Stimulated activated CD4-positive, alpha-beta T cell treated with anti-CD3 and anti-CD28 coated beads, Interleukin-12 subunit alpha, Interleukin-12 subunit beta, amount 100 ng/mL, for 24 hours (primary cell): ENCODE results near the gene MEAF6.
A peak's percentile ranks its signal among the peaks of the same experiment; 100 is the strongest.

ENCODE experiments used
- DNase-seq, 2 experiments: peaks; one replicate each; pipeline ENCODE4 v3.0.0-alpha.2; 2020; ENCODE audit warnings: low read depth in 2 of 2

The MEAF6 gene

DNA sequence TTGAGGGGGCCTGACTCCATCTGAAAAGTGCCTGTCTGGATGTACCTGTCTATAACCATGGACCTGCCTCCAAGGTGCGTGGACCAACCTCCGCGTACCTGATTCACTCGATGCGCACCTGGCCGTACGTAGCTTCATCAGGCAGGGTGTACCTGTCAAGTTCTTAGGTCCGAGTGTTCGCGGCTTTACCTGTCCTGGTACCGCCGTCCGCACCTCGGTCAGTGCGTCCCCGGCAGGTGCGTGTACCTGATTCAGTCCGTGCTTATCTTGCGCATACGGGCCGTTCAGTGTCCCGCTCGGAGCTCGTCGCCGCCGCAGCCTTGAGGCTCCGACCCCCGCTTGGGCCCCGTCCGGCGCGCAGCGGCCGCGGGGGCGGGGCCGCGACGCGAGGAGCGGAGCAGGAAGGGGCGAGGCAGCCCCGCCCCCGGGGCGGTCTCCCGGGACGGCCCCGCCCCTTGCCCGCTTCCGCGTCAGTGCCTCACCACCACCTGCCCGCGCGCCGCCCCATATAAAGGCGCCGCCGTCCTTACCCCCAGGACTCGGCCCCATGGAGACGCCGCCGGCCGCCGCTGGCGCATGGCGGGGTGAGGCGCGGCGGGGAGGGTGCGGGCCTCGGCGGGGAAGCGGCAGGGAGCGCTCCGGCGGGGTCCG is 40.4 kb downstream of the MEAF6 start, which contains the start of gene ZC3H12A:
Gene ZC3H12A, plus strand, starts transcription at position 535 of the 651 bp plus-strand sequence. CDS start 917 bp downstream, outside the sequence.
- DNase-seq = peak; percentile 76 to 88

DNA sequence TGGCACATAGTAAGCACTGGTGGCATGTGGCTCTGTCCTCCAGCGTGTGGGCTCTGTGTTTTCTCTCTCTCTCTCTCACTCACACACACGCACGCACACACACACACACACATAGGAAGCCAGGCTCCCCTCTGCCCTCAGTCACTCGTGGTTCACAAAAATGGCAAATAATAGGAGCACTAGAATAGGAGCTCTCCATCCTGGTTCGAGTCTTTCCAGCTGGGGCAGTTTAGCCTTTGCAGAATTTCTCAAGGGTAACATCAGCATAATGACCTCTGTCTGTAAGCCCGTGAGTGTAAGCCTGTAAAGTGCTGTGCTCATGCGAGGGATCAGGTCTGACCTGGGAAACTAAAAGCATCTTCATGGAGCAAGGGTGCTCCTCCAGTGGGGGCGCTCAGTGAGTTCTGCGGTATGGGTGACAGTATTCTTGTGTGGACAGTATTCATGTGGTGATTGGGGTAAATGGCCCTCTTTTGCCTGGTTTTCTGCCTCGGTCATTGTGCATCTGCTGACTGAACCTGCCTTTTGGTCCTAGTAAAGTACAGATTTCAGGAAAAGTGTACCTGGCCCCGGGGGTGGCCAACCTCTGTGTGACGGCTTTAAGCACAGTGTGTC is 41.0 kb downstream of the MEAF6 start:
- DNase-seq = no peak

DNA sequence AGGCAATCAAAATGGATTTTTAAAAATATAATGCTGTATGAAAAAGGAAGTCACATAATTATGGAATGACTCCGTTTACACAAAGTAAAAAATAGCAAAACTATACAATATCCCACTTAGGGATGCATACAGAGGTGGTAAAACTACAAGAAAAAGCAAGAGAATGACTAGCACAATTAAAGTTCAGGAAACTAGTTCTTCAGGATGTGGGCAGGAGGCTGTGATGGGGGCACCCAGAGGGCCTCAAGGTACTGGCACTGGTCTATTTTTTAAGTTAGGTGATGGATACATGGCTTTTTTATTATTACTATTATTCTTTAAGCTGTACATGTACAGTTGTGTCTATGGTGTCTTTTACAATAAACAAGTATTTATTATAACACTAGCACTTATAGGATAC is 41.6 kb downstream of the MEAF6 start:
- DNase-seq = no peak

DNA sequence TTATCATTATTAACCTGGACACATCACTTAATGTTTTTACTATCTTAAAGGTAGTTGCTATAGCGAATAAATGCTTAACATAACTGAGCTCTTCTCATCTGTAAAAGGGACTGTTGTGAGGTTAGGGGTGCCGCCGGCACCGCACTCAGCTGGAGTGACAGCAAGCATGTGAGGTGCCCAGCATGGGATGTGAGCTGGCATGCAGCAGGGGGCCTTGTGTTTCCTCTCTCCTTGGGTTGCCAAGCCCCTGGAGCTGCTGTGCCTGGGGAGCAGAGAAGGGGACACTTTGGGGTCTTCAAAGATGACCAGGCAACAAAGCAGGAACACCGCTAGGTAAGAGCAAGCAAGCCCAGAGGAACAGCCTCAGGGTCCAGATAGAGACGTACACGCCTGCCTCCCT is 42.3 kb downstream of the MEAF6 start:
- DNase-seq = no peak

DNA sequence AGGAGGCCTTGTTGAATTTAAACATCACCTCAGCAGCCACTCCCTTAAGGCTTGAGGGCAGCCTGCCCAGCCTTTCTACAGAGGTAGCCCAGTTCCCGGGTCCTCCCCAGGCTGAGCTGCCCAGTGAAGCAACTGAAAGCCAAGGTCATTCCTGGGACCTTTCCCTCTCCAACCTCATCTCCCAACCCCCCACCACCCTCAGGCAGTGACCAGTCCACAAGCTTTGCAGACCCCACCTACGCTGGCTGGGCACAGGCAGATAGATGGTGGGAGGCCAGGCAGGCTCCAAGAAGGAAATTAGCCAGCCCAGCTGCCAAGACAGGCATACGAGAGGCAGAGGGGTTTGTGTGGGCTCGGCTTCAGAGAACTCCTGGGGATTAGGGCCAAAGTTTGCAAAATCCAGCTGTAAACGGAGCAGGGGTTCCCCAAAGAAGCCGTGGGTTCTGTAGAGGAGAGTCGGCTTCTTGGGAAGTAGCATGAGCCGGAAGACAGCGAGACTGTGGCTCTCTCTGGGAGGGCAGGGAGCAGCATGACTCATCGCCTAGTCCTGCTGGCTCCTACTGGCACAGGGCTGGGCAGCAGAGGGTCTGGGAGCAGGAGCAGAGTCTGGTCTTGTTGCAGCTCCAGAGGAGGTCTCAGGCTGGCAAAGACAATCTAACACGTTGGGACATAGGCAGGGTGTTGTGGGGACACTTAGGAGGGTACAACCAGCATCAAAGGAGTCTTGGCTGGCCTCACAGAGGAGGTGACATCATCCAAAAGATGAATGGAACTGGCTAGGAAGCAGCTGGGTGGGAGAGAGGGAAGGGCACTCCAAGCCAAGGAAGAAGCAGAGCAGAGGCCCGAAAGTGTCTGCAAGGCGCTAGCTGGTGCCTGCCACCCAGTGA is 43.0 kb downstream of the MEAF6 start:
- DNase-seq = no peak

DNA sequence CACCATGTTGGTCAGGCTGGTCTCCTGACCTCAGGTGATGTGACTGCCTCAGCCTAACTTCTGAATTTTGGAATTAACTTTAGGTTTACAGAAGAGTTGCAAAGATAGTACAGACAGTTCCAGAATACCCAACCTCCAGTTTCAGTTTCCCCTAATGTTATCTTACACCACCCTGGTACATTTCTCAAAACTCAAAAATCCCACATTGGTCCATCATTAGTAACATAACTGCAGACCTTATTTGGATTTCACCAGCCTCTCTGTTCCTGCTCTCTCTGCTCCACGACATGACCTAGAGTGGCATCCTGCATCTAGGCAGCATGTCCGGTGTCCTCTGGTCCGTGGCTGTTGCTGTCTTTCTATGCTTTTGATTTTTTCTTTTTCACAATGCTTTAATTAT is 45.2 kb downstream of the MEAF6 start:
- no peak for DNase-seq

DNA sequence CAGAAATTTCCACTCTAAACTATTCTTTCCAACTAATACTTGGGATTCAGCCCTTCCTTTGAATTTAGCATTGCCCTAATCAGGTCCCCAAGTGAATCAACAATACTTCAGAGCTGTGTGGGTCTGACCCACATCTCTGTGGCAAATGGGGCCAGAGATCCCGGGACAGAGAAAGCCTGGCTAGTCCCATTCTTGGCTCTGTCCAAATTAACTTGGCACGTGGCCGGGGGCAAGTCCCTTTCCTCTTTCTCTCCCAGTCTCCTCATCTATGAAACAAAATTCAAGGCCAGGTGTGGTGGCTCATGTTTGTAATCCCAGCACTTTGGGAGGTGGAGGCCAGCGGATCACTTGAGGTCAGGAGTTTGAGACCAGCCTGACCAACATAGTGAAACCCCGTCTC is 46.5 kb downstream of the MEAF6 start:
- no peak for DNase-seq

DNA sequence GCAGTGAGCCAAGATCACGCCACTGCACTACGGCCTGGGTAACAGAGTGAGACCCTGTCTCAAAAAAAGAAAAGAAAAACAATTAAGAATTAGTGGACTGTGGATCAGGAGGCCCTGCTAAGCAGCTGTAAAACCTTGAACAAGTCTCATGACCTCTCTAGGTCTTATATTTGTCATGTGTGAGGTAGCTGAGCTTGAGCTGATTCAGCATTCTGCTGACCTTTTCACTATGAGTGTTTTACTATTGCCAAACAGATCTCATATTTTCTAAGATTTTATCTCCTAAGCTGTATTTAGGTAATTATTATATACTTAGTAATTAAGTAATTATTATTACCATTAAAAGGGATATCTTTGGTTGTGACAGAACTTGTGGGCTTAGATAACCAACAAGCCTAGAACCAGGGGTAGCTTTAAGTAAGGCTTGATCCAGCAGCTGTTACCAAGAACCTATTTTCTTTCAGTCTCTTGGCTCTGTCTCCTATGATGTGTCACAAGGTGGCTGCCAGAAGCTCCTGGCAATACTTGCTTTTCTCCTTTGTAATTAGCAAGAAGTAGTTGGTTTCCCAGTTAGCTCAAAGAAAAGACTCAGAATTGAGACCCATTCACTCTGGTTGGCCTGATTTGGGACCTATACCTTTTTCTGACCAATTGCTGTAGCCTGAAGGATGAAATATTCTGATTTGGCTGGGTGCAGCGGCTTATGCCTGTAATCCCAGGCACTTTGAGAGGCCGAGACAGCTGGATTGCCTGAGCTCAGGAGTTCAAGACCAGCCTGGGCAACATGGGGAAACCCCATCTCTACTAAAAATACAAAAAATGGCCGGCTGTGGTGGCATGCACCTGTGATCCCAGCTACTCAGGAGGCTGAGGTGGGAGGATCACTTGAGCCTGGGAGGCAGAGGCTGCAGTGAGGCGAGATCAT is 48.7 kb downstream of the MEAF6 start:
- DNase-seq = no peak

DNA sequence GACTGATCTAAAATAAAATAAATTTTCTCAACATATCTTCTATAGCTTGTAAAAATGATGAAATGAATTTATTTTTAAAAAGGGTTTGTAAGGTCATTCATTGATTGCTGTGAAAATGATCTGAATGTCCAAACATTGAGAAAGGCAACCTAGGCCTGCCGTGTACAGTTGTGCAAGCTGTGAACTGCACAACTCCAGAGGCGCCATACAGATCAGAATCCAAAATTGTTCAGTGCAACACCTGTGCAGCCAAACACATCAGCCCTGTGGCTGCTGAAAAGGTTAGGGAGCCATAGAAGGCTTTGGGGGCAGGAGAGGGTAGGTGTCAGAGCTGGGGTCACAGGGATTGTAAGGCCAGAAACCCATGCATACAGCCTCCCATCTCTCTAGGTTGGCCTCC is 50.1 kb downstream of the MEAF6 start:
- no peak for DNase-seq

DNA sequence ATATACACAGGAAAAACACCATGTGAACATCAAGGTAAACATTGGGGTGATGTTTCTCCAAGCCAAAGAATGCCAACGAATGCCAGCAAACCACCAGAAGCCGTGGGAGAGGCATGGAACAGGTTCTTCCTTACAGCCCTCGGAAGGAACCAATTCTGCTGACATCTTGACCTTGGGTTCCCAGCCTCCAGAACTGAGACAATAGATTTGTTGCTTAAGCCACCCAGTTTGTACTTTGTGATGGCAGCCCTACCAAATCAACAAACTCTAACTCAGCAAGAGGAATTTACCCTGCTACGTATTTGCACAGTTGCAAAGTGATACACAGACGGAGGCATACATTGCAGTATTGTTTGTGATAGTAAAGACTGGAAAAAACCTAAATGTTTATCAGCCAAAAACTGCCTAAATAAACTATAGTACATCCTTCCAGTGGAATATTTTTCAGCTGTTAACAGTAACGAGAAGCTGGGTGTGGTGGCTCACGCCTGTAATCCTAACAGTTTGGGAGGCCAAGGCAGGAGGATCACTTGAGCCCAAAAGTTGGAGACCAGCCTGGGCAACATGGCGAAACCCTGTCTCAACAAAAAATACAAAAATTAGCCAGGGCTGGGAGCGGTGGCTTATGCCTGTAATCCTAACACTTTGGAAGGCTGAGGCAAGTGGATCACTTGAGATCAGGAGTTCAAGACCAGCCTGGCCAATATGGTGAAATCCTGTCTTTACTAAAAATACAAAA is 52.7 kb downstream of the MEAF6 start:
- no peak for DNase-seq

DNA sequence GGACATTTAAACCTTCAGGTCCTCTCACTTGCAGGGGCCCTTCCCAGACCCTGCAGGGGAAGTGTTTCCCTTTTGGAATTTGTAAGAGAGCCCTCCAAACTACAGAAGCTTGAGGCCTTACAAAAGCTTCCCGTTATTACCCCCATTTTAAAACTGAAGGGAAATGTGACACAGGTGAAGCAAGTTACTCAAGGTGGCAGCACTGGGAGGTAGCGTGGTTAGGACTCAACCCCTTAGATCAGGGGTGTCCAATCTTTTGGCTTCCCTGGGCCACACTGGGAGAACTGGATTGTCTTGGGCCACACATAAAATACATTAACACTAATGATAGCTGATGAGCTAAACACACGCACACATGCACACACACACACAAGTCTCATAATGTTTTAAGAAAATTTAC is 56.0 kb downstream of the MEAF6 start:
- no peak for DNase-seq

DNA sequence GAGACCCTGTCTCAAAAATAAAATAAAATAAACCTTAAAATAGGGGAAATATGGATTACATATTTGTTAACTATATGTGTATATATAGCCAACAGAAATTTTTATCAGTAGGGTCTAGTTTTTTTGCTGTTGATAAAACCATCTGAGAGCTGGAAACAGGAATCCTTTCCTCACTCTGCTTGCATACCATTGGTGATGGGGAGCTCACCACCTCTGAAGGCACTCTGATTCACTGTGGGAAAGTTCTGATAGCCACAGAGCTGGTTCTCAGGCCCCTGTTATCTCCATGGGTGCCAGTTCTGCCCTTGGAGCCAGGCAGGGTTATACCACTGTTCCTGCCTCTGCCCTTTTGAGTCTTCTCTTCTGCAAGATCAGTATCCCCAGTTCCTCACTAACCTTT is 58.0 kb downstream of the MEAF6 start:
- DNase-seq = no peak

DNA sequence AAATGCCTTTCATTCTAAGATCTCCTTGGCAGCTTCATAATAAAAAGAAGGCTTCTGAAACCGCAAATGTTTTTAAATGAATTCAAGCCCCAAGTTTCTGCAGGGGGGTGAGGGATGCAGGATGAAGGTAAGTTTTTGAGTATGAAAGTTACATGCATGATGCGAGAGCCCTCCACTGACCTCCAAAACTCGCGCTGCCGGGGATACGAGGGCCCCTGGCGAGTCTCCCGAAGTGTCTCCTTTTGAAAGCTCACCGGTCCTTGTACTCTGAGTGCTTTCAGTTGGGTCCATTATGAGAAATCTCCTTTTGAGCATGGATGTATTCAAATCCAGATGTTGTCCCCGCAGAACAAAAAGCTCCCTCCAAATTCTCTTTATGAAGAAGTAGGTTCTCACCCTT is 59.0 kb downstream of the MEAF6 start:
- no peak for DNase-seq

DNA sequence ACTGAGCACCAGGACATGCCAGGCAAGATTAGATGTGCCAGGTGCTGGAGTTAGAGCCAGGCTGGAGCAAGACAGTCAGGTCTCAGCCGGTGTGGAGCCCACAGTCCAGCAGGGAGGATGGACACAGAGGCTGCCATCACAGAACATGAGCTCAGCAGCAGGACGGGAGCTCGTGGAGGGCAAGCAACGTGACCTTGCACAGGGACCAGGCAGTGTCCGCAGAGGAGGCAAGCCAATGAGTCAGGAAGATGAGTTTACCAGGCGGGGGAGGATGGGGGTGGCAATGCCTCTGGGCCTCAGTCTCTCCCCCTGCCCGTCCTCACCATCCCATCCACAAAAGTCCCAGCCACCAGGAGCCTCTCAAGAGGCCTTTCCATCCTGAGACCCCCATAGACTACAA is 60.9 kb downstream of the MEAF6 start:
- DNase-seq = no peak

DNA sequence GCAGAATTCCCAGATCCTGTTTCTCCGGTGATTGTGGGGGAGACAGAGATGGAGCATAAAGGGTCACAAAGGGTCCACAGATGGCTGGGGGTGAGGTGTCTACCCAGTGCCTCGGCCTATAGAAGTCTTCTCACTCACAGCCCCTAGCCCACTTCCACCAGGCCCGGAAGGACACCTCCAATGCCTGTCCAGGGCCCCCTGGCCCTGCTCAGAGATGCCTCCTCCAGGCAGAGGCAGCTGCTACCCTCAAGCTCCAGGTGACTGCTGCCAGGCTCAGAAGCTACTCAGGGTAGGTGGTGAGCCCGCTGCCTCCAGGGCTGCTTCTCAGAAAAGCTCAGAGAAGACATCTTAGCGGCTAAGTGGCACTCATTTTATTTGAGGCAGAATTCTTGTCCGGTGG is 62.1 kb downstream of the MEAF6 start:
- DNase-seq = no peak

DNA sequence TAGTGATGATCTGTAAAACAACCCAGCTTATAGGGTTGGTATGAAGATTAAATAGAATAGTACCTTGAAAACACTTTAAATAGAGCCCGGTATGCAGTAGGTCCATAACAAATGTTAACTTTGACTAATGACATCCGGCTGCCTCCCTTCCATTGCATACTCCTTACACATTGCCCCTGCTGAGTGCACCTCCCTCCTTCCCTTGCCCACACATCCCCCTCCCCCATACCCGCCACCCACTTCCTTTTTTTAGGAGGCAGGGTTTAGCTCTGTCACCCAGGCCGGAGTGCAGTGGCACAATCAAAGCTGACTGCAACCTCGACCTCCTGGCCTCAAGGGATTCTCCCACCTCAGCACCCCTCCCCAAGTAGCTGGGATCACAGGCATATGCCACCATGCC is 64.6 kb downstream of the MEAF6 start:
- peak in 1 of 2 experiments; percentile 14 for DNase-seq

DNA sequence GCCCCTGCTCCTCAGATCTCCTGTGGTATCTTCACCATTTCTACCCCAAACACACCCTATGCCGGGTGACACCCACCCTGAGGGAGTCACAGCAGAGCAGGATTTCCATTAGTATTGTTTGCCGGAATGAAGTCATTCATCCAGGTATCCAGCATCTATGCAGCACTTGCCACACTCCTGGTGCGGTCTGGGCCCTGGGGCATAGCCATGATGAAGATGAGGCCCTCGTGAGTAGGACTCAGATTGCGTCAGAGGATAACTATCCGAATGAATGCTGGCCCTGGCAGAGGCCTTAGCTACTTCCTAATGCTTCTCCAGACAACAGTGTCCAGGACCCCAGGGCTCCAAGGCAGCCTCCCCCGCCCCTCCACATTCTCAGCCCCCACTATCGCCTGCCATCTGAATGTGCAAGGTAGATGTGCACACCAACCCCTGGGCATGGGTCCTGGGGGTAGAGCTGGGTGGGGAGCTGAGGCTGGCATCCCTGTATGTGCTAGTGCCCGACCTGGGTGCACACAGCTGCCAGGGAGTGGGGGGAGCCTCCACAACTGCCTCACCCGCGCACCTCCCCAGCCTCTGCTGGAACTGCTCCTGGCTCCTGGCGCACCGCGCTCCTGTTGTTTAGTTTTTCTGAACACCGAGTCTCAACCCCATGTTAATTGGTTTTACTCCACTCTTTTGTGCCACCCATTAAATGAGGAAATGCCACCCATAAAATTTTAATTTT is 65.7 kb downstream of the MEAF6 start:
- no peak for DNase-seq

DNA sequence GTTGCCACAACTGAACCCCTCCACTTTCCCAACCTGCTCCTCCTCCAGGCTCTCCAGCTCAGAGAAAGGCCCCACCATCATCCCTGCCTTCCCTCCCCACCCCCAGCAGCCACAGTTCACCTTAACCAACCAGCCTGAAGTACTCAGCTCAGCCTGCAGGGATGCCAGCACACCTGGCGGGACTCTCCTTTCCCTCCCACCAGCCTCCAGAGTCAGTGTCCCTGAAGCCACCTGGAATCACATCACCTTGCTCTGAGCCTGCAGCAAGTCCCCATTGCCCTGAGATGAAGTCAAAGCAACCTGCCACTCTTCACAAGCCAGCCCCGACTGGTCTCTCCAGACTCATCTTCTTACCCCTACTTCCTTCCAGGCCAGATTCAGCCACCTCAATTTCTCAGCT is 66.4 kb downstream of the MEAF6 start:
- no peak for DNase-seq

DNA sequence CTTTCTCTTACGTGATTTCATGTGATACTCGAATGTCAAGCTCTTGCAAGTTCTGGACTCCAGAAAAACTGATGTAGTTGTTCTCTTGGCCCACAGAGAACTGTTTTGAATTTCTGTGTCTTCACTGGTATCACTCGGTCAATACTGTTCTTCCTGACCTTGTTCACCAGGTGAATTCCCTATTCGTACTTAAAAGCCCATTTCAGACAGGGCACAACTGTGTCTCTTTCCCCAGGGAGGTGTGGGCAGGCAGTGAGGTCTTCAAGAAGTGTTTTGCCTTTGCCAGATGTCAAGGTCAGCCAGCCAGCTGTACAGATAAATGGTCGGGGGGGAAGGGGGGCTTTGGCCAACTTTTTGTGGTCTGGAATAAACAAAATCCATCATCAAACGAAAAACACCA is 67.7 kb downstream of the MEAF6 start:
- DNase-seq = no peak

DNA sequence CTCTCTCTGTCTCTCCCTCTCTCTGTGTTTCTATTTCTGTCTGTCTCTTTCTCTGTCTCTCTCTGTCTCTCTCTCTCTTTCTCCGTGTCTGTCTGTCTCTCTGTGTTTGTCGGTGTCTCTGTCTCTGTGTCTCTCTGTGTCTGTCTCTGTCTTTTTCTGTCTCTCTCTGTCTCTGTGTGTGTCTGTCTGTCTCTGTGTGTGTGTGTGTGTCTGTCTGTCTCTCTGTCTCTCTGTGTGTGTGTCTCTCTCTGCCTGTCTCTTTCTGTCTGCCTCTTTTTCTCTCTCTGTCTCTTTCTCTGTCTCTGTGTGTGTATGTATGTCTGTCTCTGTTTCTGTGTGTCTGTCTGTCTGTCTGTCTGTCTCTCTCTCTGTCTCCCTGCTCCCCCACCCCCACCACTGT is 71.9 kb downstream of the MEAF6 start:
- no peak for DNase-seq
